Trophoblast cell (in vitro differentiated cells and primary cell): ENCODE data around the gene MGST3. TPM values are rescaled to one million over a fixed set of nuclear protein-coding genes. Genes with fewer than 3 reads are reported as not detected.
"Not testable (repeated sequence)": the region's sequence is repeated elsewhere in the genome, so short reads cannot be mapped to it uniquely, and the experiment has no call there.

Source experiments
- DNase-seq, 2 donors: peaks; one replicate each; pipeline ENCODE4 v3.0.0-alpha.2; 2016
- H2AFZ ChIP-seq: 2 replicates; pipeline ENCODE4 v1.6.1; 2013; ENCODE audit warnings: low read length, moderate library complexity, mild to moderate bottlenecking; ENCODE audit not compliant: insufficient read depth, poor library complexity
- H2AK5ac ChIP-seq: 2 replicates; pipeline ENCODE4 v1.6.1; 2013; ENCODE audit warnings: mild to moderate bottlenecking, low read length
- H2BK120ac ChIP-seq: 2 replicates; pipeline ENCODE4 v1.6.1; 2013; ENCODE audit warnings: low read length, mild to moderate bottlenecking, moderate library complexity; ENCODE audit not compliant: insufficient read depth, poor library complexity
- H2BK12ac ChIP-seq: 2 replicates; pipeline ENCODE4 v1.6.1; 2013; ENCODE audit warnings: mild to moderate bottlenecking, low read length, moderate library complexity
- H2BK5ac ChIP-seq: 2 replicates; pipeline ENCODE4 v1.6.1; 2013; ENCODE audit warnings: low read length, low read depth, moderate library complexity, mild to moderate bottlenecking; ENCODE audit not compliant: poor library complexity
- H3K14ac ChIP-seq: 2 replicates; pipeline ENCODE4 v1.6.1; 2013; ENCODE audit warnings: mild to moderate bottlenecking, low read length
- H3K18ac ChIP-seq: 2 replicates; pipeline ENCODE4 v1.6.1; 2013; ENCODE audit warnings: mild to moderate bottlenecking, low read length
- H3K23ac ChIP-seq: 2 replicates; pipeline ENCODE4 v1.6.1; 2013; ENCODE audit warnings: low read length
- H3K27ac ChIP-seq: 2 replicates; pipeline ENCODE4 v1.5.1; 2013; ENCODE audit warnings: low read depth, mild to moderate bottlenecking, inconsistent platforms, low read length, moderate library complexity
- H3K27me3 ChIP-seq: 2 replicates; pipeline ENCODE4 v1.6.1; 2013; ENCODE audit warnings: inconsistent platforms, mild to moderate bottlenecking, low read length, moderate library complexity; ENCODE audit not compliant: insufficient read depth
- H3K36me3 ChIP-seq, 2 experiments: 1 replicate in 1 of 2; 2 replicates in 1 of 2; pipeline ENCODE4 v1.6.1; 2013; ENCODE audit warnings: low read length in 2 of 2, mild to moderate bottlenecking in 2 of 2, moderate library complexity in 1 of 2; ENCODE audit not compliant: insufficient read depth in 2 of 2, control insufficient read depth in 1 of 2
- H3K4ac ChIP-seq: 2 replicates; pipeline ENCODE4 v1.6.1; 2013; ENCODE audit warnings: low read depth, mild to moderate bottlenecking, low read length, moderate library complexity
- H3K4me1 ChIP-seq, 2 experiments: 1 replicate in 1 of 2; 2 replicates in 1 of 2; pipeline ENCODE4 v1.6.1; 2013; ENCODE audit warnings: low read length in 2 of 2, mild to moderate bottlenecking in 2 of 2, moderate library complexity in 1 of 2; ENCODE audit not compliant: insufficient read depth in 2 of 2, control insufficient read depth in 1 of 2
- H3K4me2 ChIP-seq: 2 replicates; pipeline ENCODE4 v1.6.1; 2013; ENCODE audit warnings: inconsistent platforms, mild to moderate bottlenecking, low read length, moderate library complexity
- H3K4me3 ChIP-seq: 2 replicates; pipeline ENCODE4 v1.5.1; 2013; ENCODE audit warnings: mild to moderate bottlenecking, low read depth, low read length, inconsistent platforms
- H3K79me1 ChIP-seq: one replicate; pipeline ENCODE4 v1.6.1; 2013; ENCODE audit warnings: low read length
- H3K79me2 ChIP-seq: 2 replicates; pipeline ENCODE4 v1.6.1; 2013; ENCODE audit warnings: low read length, mild to moderate bottlenecking; ENCODE audit not compliant: control insufficient read depth, insufficient read depth, poor library complexity
- H3K9ac ChIP-seq: 2 replicates; pipeline ENCODE4 v1.6.1; 2013; ENCODE audit warnings: mild to moderate bottlenecking, low read length
- H3K9me3 ChIP-seq: 2 replicates; pipeline ENCODE4 v1.6.1; 2013; ENCODE audit warnings: low read depth, mild to moderate bottlenecking, control low read depth, inconsistent platforms, low read length; ENCODE audit not compliant: insufficient read depth
- H4K12ac ChIP-seq: 2 replicates; pipeline ENCODE4 v1.6.1; 2013; ENCODE audit warnings: low read depth, mild to moderate bottlenecking, low read length, moderate library complexity
- H4K8ac ChIP-seq: 2 replicates; pipeline ENCODE4 v1.6.1; 2013; ENCODE audit warnings: low read depth, mild to moderate bottlenecking, low read length, moderate library complexity
- H4K91ac ChIP-seq: one replicate; pipeline ENCODE4 v1.6.1; 2013; ENCODE audit warnings: low read depth, mild to moderate bottlenecking, low read length, moderate library complexity
- WGBS: extraction: QIAGEN DNeasy Blood & Tissue Kit; methylation state at CpG from one replicate; pipeline ENCODE4 v1.1.7; 2013; ENCODE audit warnings: missing lambda C conversion rate; ENCODE audit not compliant: insufficient read length, insufficient coverage; ENCODE audit errors: extremely low coverage; 5-methylcytosine and 5-hydroxymethylcytosine counted together
- polyA plus RNA-seq: library from polyadenylated mRNA; stranded (reverse); fragments of 200-250 nt; gene quantifications from 2 replicates; pipeline ENCODE4 v1.2.3, GENCODE V29; 2013

The MGST3 gene
- polyA plus RNA-seq: 373 and 375 TPM in 2 replicates

GRCh38 chr1:165630629-165631341, at the start of gene MGST3:
MGST3 (plus strand) TSS chr1:165631234; CDS start chr1:165649848, 18,614 bp downstream.
- Histone ChIP-seq H2BK12ac (peak within 1 kb of the TSS; percentile 14), H3K4me2 (peak within 1 kb of the TSS; percentile 78), H3K4me1 (no peaks in the 10 kb centered on the region), H4K8ac (peak within 1 kb of the TSS; percentile 80), H3K4me3 (peak within 1 kb of the TSS; percentile 83), H3K9ac (peak within 1 kb of the TSS; percentile 85), H2BK120ac (peak within 1 kb of the TSS; percentile 95), H3K4ac (peak within 1 kb of the TSS; percentile 61), H4K91ac (peak within 1 kb of the TSS; percentile 76), H3K9me3 (no peaks in the 10 kb centered on the region), H3K14ac (peak within 1 kb of the TSS; percentile 83), H4K12ac (peak within 1 kb of the TSS; percentile 91), H2AFZ (peak within 1 kb of the TSS; percentile 87), H3K27ac (peak within 1 kb of the TSS; percentile 92), H3K36me3 (no peaks in the 10 kb centered on the region), H3K79me1 (peaks cover 14% of the 10 kb centered on the region), H3K79me2 (peaks cover 10% of the 10 kb centered on the region), H3K18ac (peak within 1 kb of the TSS; percentile 95), H3K23ac (no peak within 1 kb of the TSS), H2BK5ac (peak within 1 kb of the TSS; percentile 95), H3K27me3 (no peaks in the 10 kb centered on the region), H2AK5ac (no peak within 1 kb of the TSS)
- no CpG with 5 or more reads among the region's 56 CpGs for WGBS
- DNase-seq: peak; percentile 98 to 100

GRCh38 chr1:165581926-165582325, 49.1 kb upstream of the MGST3 start:
- Histone ChIP-seq H3K14ac (no peak overlapping the region), H3K36me3 (no peaks in the 10 kb centered on the region), H3K4me3 (no peak overlapping the region), H2BK120ac (no peak overlapping the region), H4K12ac (no peak overlapping the region), H2AK5ac (no peak overlapping the region), H3K9me3 (no peaks in the 10 kb centered on the region), H3K9ac (no peak overlapping the region), H4K91ac (no peak overlapping the region), H3K27ac (no peak overlapping the region), H4K8ac (no peak overlapping the region), H3K27me3 (no peaks in the 10 kb centered on the region), H3K18ac (no peak overlapping the region), H3K4ac (no peak overlapping the region), H2BK5ac (no peak overlapping the region), H2AFZ (no peak overlapping the region), H3K23ac (no peak overlapping the region), H3K4me1 (peaks cover 8 to 10% of the 10 kb centered on the region in 2 experiments), H2BK12ac (no peak overlapping the region), H3K4me2 (no peak overlapping the region), H3K79me2 (no peaks in the 10 kb centered on the region), H3K79me1 (no peaks in the 10 kb centered on the region)
- WGBS: no CpG with 5 or more reads among the region's 25 CpGs
- no peak for DNase-seq

GRCh38 chr1:165586398-165586797, 44.6 kb upstream of the MGST3 start:
- no peak overlapping the region for H3K14ac ChIP-seq

GRCh38 chr1:165591391-165591790, 39.6 kb upstream of the MGST3 start:
- not testable (repeated sequence) for H2AFZ ChIP-seq, H3K4me1 ChIP-seq, H3K79me1 ChIP-seq, H2BK120ac ChIP-seq, H3K27ac ChIP-seq, H3K4me3 ChIP-seq, H3K9ac ChIP-seq, H4K91ac ChIP-seq, H3K4ac ChIP-seq, H2BK5ac ChIP-seq, H3K79me2 ChIP-seq, H3K14ac ChIP-seq, H3K4me2 ChIP-seq, H3K27me3 ChIP-seq, H4K8ac ChIP-seq, H3K23ac ChIP-seq, H2BK12ac ChIP-seq, H2AK5ac ChIP-seq, H3K9me3 ChIP-seq, H4K12ac ChIP-seq, H3K18ac ChIP-seq, H3K36me3 ChIP-seq
- WGBS: no CpG with 5 or more reads among the region's 4 CpGs
- DNase-seq: peak; percentile 68 to 86

More at GRCh38 chr1:165586398-165586797, 44.6 kb upstream of the MGST3 start:
- no peaks in the 10 kb centered on the region for H3K79me1 ChIP-seq
- H3K36me3 ChIP-seq: no peaks in the 10 kb centered on the region
- no peaks in the 10 kb centered on the region for H3K79me2 ChIP-seq
- no peaks in the 10 kb centered on the region for H3K27me3 ChIP-seq
- no peak overlapping the region for H3K4me2 ChIP-seq
- no peak for DNase-seq
- H3K23ac ChIP-seq: no peak overlapping the region
- H3K4ac ChIP-seq: no peak overlapping the region
- H2AK5ac ChIP-seq: no peak overlapping the region
- H4K91ac ChIP-seq: no peak overlapping the region
- H3K4me1 ChIP-seq: peaks cover 0 to 2% of the 10 kb centered on the region in 2 experiments
- no peak overlapping the region for H4K12ac ChIP-seq
- WGBS: no CpG with 5 or more reads among the region's 3 CpGs
- no peak overlapping the region for H2BK12ac ChIP-seq
- H4K8ac ChIP-seq: no peak overlapping the region
- no peak overlapping the region for H3K18ac ChIP-seq
- no peak overlapping the region for H3K9ac ChIP-seq
- no peak overlapping the region for H2AFZ ChIP-seq
- no peak overlapping the region for H3K27ac ChIP-seq
- H3K9me3 ChIP-seq: no peaks in the 10 kb centered on the region
- no peak overlapping the region for H3K4me3 ChIP-seq
- H2BK5ac ChIP-seq: no peak overlapping the region
- H2BK120ac ChIP-seq: no peak overlapping the region
